ENCODE measurements around the gene NPEPPS. TPM values are rescaled to one million over a fixed set of nuclear protein-coding genes. Genes with fewer than 3 reads are reported as not detected.

NPEPPS gene
- total and polyA plus RNA-seq, 7 donors, result 42.8 to 164 (median 89.2) TPM

- H3K36me3 ChIP-seq, result peaks cover 0 to 14% (median 0%) of the 10 kb centered on the region in 4 donors
- H3K4me1 ChIP-seq, result no peaks in the 10 kb centered on the region
- intact Hi-C loops (cut with DNase I), result no loop called here
- H3K4me3 ChIP-seq, result no peak overlapping the region
- H3K9me3 ChIP-seq, result no peaks in the 10 kb centered on the region
- TF ChIP-seq POLR2A (IDR thresholded peaks at IDR 0.05) (no peak), CTCF (IDR thresholded peaks at IDR 0.05) (no peak), EP300 (IDR thresholded peaks at IDR 0.05) (no peak), POLR2AphosphoS5 (IDR thresholded peaks at IDR 0.05) (no peak)
- no peaks in the 10 kb centered on the region for H3K27me3 ChIP-seq
- 95 to 96% methylated on average over 3 of the region's 3 CpGs for WGBS, 2 donors
- DNase-seq, result no peak
- no peak overlapping the region for H3K27ac ChIP-seq
Measured at GRCh38 chr17:47634870-47635269, 104.0 kb downstream of the NPEPPS start.

DNA sequence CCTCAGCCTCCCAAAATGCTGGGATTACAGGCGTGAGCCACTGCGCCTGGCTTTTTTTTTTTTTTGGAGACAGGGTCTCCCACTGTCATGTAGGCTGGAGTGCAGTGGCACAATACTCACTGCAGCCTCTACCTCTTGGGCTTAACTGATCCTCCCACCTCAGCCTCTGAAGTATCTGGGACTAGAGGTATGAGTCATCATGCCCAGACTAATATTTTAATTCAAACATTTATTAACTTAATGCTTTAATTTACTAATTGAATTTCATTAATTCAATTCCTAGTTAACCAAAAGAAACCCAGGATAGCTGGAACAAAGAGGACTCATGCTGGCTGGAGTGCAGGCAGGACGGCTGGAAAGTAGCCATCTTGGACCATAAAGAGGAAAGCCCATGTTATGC, 104.8 kb downstream of the NPEPPS start:
- H3K36me3 ChIP-seq, result peaks cover 0 to 14% (median 0%) of the 10 kb centered on the region in 4 donors
- no peaks in the 10 kb centered on the region for H3K4me1 ChIP-seq
- no peaks in the 10 kb centered on the region for H3K9me3 ChIP-seq
- no peak for DNase-seq
- 93 to 96% methylated on average over 3 of the region's 3 CpGs for WGBS, 2 donors
- no peak for TF ChIP-seq EP300 (IDR thresholded peaks at IDR 0.05)
- no peaks in the 10 kb centered on the region for H3K27me3 ChIP-seq
- H3K27ac ChIP-seq, result no peak overlapping the region
- intact Hi-C loops (cut with DNase I), result no loop called here
- no peak overlapping the region for H3K4me3 ChIP-seq

- TF ChIP-seq POLR2A (IDR thresholded peaks at IDR 0.05) (no peak), CTCF (IDR thresholded peaks at IDR 0.05) (no peak), POLR2AphosphoS5 (IDR thresholded peaks at IDR 0.05) (no peak), EP300 (IDR thresholded peaks at IDR 0.05) (no peak)
Measured at GRCh38 chr17:47636273-47637030, 105.5 kb downstream of the NPEPPS start.

DNA sequence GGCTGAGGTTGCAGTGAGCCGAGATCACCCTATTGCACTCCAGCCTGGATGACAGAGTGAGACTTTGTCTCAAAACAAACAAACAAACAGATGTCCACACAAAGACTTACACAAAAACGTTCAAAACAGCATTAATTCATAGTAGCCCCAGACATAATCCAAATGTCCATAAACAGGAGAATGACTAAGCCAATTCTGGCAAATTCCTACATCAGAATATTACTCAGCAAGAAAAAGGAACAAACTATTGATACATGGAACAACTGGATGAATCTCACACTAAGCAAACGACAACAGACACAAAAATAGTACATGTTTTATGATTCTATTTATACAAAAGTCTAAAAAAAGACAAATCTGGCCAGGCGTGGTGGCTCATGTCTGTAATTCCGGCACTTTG, 108.0 kb downstream of the NPEPPS start:
- WGBS, 2 donors, result 78 to 81% methylated on average over 5 of the region's 5 CpGs
- Histone ChIP-seq H3K27me3 (no peaks in the 10 kb centered on the region), H3K27ac (no peak overlapping the region), H3K36me3 (peaks cover 0 to 14% (median 0%) of the 10 kb centered on the region in 4 donors), H3K9me3 (no peaks in the 10 kb centered on the region), H3K4me1 (no peaks in the 10 kb centered on the region), H3K4me3 (no peak overlapping the region)
- TF ChIP-seq POLR2A (IDR thresholded peaks at IDR 0.05) (no peak), POLR2AphosphoS5 (IDR thresholded peaks at IDR 0.05) (no peak), EP300 (IDR thresholded peaks at IDR 0.05) (no peak), CTCF (IDR thresholded peaks at IDR 0.05) (no peak)
- no peak for DNase-seq
- intact Hi-C loops (cut with DNase I), result no loop called here

More at GRCh38 chr17:47636273-47637030, 105.5 kb downstream of the NPEPPS start:
- DNase-seq, result no peak
- no peak overlapping the region for H3K4me3 ChIP-seq
- no peaks in the 10 kb centered on the region for H3K9me3 ChIP-seq
- 71 to 89% methylated on average over 2 of the region's 2 CpGs for WGBS, 2 donors
- no peaks in the 10 kb centered on the region for H3K4me1 ChIP-seq
- peaks cover 0 to 14% (median 0%) of the 10 kb centered on the region in 4 donors for H3K36me3 ChIP-seq
- H3K27me3 ChIP-seq, result no peaks in the 10 kb centered on the region
- intact Hi-C loops (cut with DNase I), result no loop called here
- no peak overlapping the region for H3K27ac ChIP-seq

DNA sequence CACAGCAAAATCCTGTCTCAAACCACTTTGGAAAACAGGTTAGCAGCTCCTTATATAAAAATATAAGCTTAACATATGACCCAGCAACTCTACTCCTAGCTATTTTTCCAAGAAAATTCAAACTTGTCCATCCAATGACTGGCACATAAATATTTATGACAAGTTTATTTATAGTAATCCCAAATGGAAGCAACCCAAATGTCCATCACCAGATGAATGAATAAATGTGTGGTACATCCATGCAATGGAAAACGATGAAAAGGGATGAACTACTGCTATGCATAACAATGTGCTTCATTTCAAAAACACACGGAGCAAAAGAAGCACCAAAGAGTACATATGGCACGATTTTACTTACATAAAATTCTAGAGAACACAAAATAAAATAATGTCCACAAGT, 109.2 kb downstream of the NPEPPS start:
- no peaks in the 10 kb centered on the region for H3K27me3 ChIP-seq
- intact Hi-C loops (cut with DNase I), result no loop called here
- peaks cover 0 to 14% (median 0%) of the 10 kb centered on the region in 4 donors for H3K36me3 ChIP-seq
- H3K9me3 ChIP-seq, result no peaks in the 10 kb centered on the region
- H3K4me1 ChIP-seq, result no peaks in the 10 kb centered on the region
- TF ChIP-seq POLR2A (IDR thresholded peaks at IDR 0.05), result no peak
- no peak for TF ChIP-seq EP300 (IDR thresholded peaks at IDR 0.05)
- TF ChIP-seq CTCF (IDR thresholded peaks at IDR 0.05), result no peak
- no peak for TF ChIP-seq POLR2AphosphoS5 (IDR thresholded peaks at IDR 0.05)
- WGBS, 2 donors, result 85 to 86% methylated on average over 3 of the region's 3 CpGs
- H3K4me3 ChIP-seq, result no peak overlapping the region
- DNase-seq, result no peak
- no peak overlapping the region for H3K27ac ChIP-seq
